Prostate gland (tissue), 2 donors: Measurements from ENCODE around the gene SLC49A3. TPM values are rescaled to one million over a fixed set of nuclear protein-coding genes. Genes with fewer than 3 reads are reported as not detected.

Experiments
- DNase-seq: peaks from one replicate; pipeline ENCODE4 v3.0.0-alpha.2; 2019; ENCODE audit warnings: low spot score
- H3K27ac ChIP-seq, 2 donors: fragments of 200-600 bp; sonication (generic); 2 replicates each; pipeline ENCODE4 v1.5.1; 2017 to 2019
- H3K27me3 ChIP-seq: fragments of 200-600 bp; sonication (generic); replicated peaks from 2 replicates; pipeline ENCODE4 v1.5.1; 2019; ENCODE audit not compliant: insufficient read depth
- H3K36me3 ChIP-seq, 2 donors: fragments of 200-600 bp; sonication (generic); 1 replicate in 1 of 2; 2 replicates in 1 of 2; pipeline versions ENCODE4 v1.5.1 to v1.8.1; 2017 to 2019
- H3K4me1 ChIP-seq: fragments of 200-600 bp; sonication (generic); replicated peaks from 2 replicates; pipeline ENCODE4 v1.5.1; 2019
- H3K4me3 ChIP-seq, 2 donors: fragments of 200-600 bp; sonication (generic); 2 replicates each; pipeline ENCODE4 v1.5.1; 2017 to 2019
- H3K9me3 ChIP-seq: fragments of 200-600 bp; sonication (generic); 2 replicates; pipeline ENCODE4 v1.5.1; 2017
- CTCF ChIP-seq, 4 experiments: fragments of 200-600 bp in 2 of 4; fragments of 450-650 bp in 2 of 4; sonication (generic) in 2 of 4; IDR thresholded peaks; 1 replicate in 3 of 4; 2 replicates in 1 of 4; pipeline ENCODE4 v1.5.1; 2016 to 2019; ENCODE audit warnings: antibody characterized with exemption in 4 of 4, mild to moderate bottlenecking in 2 of 4, moderate library complexity in 2 of 4
- POLR2A ChIP-seq: fragments of 450-650 bp; IDR thresholded peaks from one replicate; pipeline ENCODE4 v1.6.1; 2016; ENCODE audit warnings: antibody characterized with exemption, mild to moderate bottlenecking
- POLR2AphosphoS5 ChIP-seq: sonication (generic); formaldehyde crosslinking; IDR thresholded peaks from one replicate; pipeline ENCODE4 v1.6.1; 2017; ENCODE audit warnings: antibody characterized with exemption
- WGBS: methylation state at CpG from one replicate; pipeline ENCODE4 v1.1.5; 2018; 5-methylcytosine and 5-hydroxymethylcytosine counted together
- intact Hi-C: fragments of 100-400 bp; cut with DNase I; formaldehyde crosslinking; loops from one replicate; pipeline ENCODE4 v1.14.2; 2022
- total RNA-seq, 2 donors: library from RNA; depleted of rRNA; stranded (reverse); fragments of >200 nt; gene quantifications; one replicate each; pipeline ENCODE4 v1.1.0, GENCODE V29; 2016

SLC49A3 gene
- total RNA-seq, 2 donors from 2014 or later = 2.6 to 11.0 TPM

GRCh38 chr4:685679-686412 is 3.1 kb downstream of the SLC49A3 start:
- no peak overlapping the region for H3K27ac ChIP-seq
- no peaks in the 10 kb centered on the region for H3K36me3 ChIP-seq
- no peak overlapping the region for H3K4me3 ChIP-seq
- H3K27me3 ChIP-seq = no peaks in the 10 kb centered on the region
- no peak for TF ChIP-seq CTCF (IDR thresholded peaks at IDR 0.05)
- TF ChIP-seq POLR2A = no peak
- no peak for TF ChIP-seq POLR2AphosphoS5
- intact Hi-C loops = no loop called here
- no peak for DNase-seq
- H3K9me3 ChIP-seq = no peaks in the 10 kb centered on the region
- WGBS = 89% methylated on average over 37 of the region's 37 CpGs
- H3K4me1 ChIP-seq = peaks cover 3% of the 10 kb centered on the region

DNA sequence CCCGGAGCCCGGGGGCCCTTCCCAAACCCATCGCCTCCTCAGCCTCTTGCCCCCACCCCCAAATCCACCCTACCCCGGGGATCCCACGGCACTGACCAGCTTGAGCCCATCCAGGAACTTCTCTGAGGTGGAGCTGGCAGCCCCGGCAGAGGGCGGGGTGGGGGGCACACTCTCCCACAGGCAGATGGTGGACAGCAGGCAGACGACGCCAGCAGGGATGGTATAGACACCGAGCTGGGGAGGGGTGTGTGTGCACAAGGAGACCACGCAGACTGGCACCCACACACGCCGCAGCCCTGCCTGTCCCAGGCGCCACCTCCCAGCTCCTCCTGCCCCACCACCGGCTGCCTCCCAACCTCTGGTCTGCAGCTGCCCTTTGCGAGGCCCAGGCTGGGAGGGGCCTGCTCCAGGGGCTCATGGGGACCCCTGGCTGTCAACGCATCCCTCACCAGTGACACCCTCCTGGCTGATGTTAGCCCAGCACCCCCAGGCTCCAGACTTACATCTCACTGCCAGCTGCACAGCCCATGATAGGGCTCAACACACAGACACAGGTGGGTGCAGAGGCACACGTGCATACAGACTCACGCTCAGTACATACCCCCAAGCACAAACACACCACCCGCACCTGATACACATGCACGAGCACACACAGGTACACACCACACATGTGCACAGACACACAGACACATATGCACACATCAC is 4.2 kb downstream of the SLC49A3 start:
- no peak for DNase-seq
- Histone ChIP-seq H3K27me3 (no peaks in the 10 kb centered on the region), H3K4me1 (peaks cover 3% of the 10 kb centered on the region), H3K27ac (no peak overlapping the region), H3K36me3 (no peaks in the 10 kb centered on the region), H3K9me3 (no peaks in the 10 kb centered on the region), H3K4me3 (no peak overlapping the region)
- 65% methylated on average over 21 of the region's 21 CpGs for WGBS
- intact Hi-C loops = no loop called here
- TF ChIP-seq POLR2AphosphoS5 (no peak), CTCF (IDR thresholded peaks at IDR 0.05) (no peak), POLR2A (no peak)

- Histone ChIP-seq H3K27ac (no peak overlapping the region), H3K4me1 (peaks cover 3% of the 10 kb centered on the region), H3K4me3 (no peak overlapping the region), H3K27me3 (no peaks in the 10 kb centered on the region), H3K36me3 (no peaks in the 10 kb centered on the region), H3K9me3 (no peaks in the 10 kb centered on the region)
- WGBS = 46% methylated on average over 17 of the region's 19 CpGs
- DNase-seq = peak; percentile 62
- intact Hi-C loops = no loop called here
- TF ChIP-seq POLR2A (no peak), CTCF (IDR thresholded peaks at IDR 0.05) (peak in 3 of 4 experiments; percentile 61 to 66 (median 62)), POLR2AphosphoS5 (peak; percentile 37)
These were observed 4.8 kb downstream of the SLC49A3 start for GRCh38 chr4:683982-684622.

- no peak for DNase-seq
- no peak for TF ChIP-seq CTCF (IDR thresholded peaks at IDR 0.05)
- no peak for TF ChIP-seq POLR2A
- no peak for TF ChIP-seq POLR2AphosphoS5
- H3K27ac ChIP-seq = no peak overlapping the region
- no peaks in the 10 kb centered on the region for H3K9me3 ChIP-seq
- no peaks in the 10 kb centered on the region for H3K27me3 ChIP-seq
- 73% methylated on average over 22 of the region's 25 CpGs for WGBS
- H3K36me3 ChIP-seq = no peaks in the 10 kb centered on the region
- H3K4me3 ChIP-seq = no peak overlapping the region
- intact Hi-C loops = no loop called here
- peaks cover 3% of the 10 kb centered on the region for H3K4me1 ChIP-seq
These were observed 5.6 kb downstream of the SLC49A3 start for GRCh38 chr4:683247-683897.
